Measurements from ENCODE around the gene TTC21A. TPM values are rescaled to one million over a fixed set of nuclear protein-coding genes. Genes with fewer than 3 reads are reported as not detected.

The TTC21A gene
- total RNA-seq, 2 donors from 2014 or later: 9.0 to 23.2 TPM

DNA sequence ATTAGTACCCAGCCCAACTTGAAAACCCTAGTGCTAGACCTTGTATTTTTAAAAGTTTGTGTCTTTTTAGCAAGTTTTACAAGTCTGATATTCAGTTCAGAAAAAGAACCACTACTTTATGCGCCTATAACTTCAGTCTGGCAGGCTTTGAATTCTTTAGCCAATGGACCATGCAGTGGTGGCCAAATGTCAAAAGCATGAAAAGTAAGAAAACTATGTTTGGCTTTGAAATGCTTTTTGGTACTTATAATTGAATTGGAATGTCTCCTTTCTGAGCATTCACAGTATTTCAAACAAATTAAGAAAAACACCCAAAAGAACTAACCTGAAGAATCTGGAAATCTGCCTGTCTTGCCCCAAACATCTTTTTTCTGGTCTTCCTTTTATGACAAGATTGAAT lies 42.8 kb upstream of the TTC21A start:
- WGBS: 47% methylated on average over 1 of the region's 1 CpG

GRCh38 chr3:39065197-39065596 lies 42.3 kb upstream of the TTC21A start:
- DNase-seq (ENCODE audit: low spot score): no peak
- Histone ChIP-seq H3K4me1 (replicated peaks) (no peaks in the 10 kb centered on the region), H3K9me3 (no peaks in the 10 kb centered on the region), H3K4me3 (no peak overlapping the region), H3K27ac (no peak overlapping the region), H3K36me3 (no peaks in the 10 kb centered on the region), H3K27me3 (replicated peaks; ENCODE audit: insufficient read depth) (no peaks in the 10 kb centered on the region)
- WGBS: 14% methylated on average over 1 of the region's 1 CpG
- TF ChIP-seq CTCF (IDR thresholded peaks at IDR 0.05) (peak in 1 of 4 experiments; percentile 12), POLR2AphosphoS5 (IDR thresholded peaks at IDR 0.05) (no peak)
- intact Hi-C loops (cut with DNase I): no loop called here

More for the DNA sequence above, 42.8 kb upstream of the TTC21A start:
- H3K4me1 ChIP-seq (replicated peaks): no peaks in the 10 kb centered on the region
- intact Hi-C loops (cut with DNase I): no loop called here
- H3K36me3 ChIP-seq: no peaks in the 10 kb centered on the region
- no peak for DNase-seq (ENCODE audit: low spot score)
- no peak overlapping the region for H3K27ac ChIP-seq
- H3K4me3 ChIP-seq: no peak overlapping the region
- no peaks in the 10 kb centered on the region for H3K27me3 ChIP-seq (replicated peaks; ENCODE audit: insufficient read depth)
- TF ChIP-seq POLR2A (IDR thresholded peaks at IDR 0.05) (no peak), POLR2AphosphoS5 (IDR thresholded peaks at IDR 0.05) (no peak), CTCF (IDR thresholded peaks at IDR 0.05) (no peak)
- H3K9me3 ChIP-seq: no peaks in the 10 kb centered on the region

DNA sequence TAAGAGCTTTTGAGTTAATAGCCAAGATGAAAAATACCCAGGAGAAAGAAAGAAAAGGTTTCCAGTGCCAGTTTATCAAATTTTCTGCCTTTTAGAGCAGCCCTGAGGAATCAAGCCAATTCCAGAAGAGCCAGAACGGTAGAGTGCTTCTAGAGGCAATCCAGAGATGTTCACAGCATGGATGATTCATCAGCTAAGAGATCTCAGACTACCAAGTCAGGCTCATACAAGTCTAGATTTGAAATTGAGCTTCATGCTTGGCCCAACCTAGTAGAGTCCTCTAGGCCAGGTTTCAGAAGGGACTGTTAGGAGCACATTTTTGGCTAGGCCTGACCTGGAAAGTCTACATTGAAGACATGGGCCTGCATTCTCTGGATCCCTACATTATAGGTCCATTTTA lies 40.2 kb upstream of the TTC21A start:
- intact Hi-C loops (cut with DNase I): no loop called here
- no peak overlapping the region for H3K27ac ChIP-seq
- no peaks in the 10 kb centered on the region for H3K9me3 ChIP-seq
- DNase-seq (ENCODE audit: low spot score): no peak
- H3K36me3 ChIP-seq: no peaks in the 10 kb centered on the region
- H3K4me3 ChIP-seq: no peak overlapping the region
- H3K4me1 ChIP-seq (replicated peaks): no peaks in the 10 kb centered on the region
- TF ChIP-seq POLR2A (IDR thresholded peaks at IDR 0.05) (no peak), CTCF (IDR thresholded peaks at IDR 0.05) (no peak), POLR2AphosphoS5 (IDR thresholded peaks at IDR 0.05) (no peak)
- no peaks in the 10 kb centered on the region for H3K27me3 ChIP-seq (replicated peaks; ENCODE audit: insufficient read depth)
- 56% methylated on average over 1 of the region's 1 CpG for WGBS

- Histone ChIP-seq H3K27me3 (replicated peaks; ENCODE audit: insufficient read depth) (no peaks in the 10 kb centered on the region), H3K36me3 (no peaks in the 10 kb centered on the region), H3K4me3 (no peak overlapping the region), H3K9me3 (no peaks in the 10 kb centered on the region), H3K4me1 (replicated peaks) (no peaks in the 10 kb centered on the region), H3K27ac (no peak overlapping the region)
- no peak for DNase-seq (ENCODE audit: low spot score)
- intact Hi-C loops (cut with DNase I): no loop called here
- WGBS: 51% methylated on average over 3 of the region's 3 CpGs
- no peak for TF ChIP-seq CTCF (IDR thresholded peaks at IDR 0.05)
Observed at GRCh38 chr3:39068556-39068955, 38.9 kb upstream of the TTC21A start.

GRCh38 chr3:39075910-39076309 lies 31.6 kb upstream of the TTC21A start:
- Histone ChIP-seq H3K9me3 (no peaks in the 10 kb centered on the region), H3K36me3 (peaks cover 0 to 12% of the 10 kb centered on the region in 2 donors), H3K27ac (no peak overlapping the region), H3K4me3 (no peak overlapping the region), H3K27me3 (replicated peaks; ENCODE audit: insufficient read depth) (no peaks in the 10 kb centered on the region), H3K4me1 (replicated peaks) (no peaks in the 10 kb centered on the region)
- TF ChIP-seq POLR2A (IDR thresholded peaks at IDR 0.05) (no peak), POLR2AphosphoS5 (IDR thresholded peaks at IDR 0.05) (no peak), CTCF (IDR thresholded peaks at IDR 0.05) (no peak)
- intact Hi-C loops (cut with DNase I): no loop called here
- DNase-seq (ENCODE audit: low spot score): no peak
- 95% methylated on average over 10 of the region's 10 CpGs for WGBS
